Measurements from ENCODE around the gene MYO1C. TPM values are rescaled to one million over a fixed set of nuclear protein-coding genes. Genes with fewer than 3 reads are reported as not detected.

Gene MYO1C
- total and polyA plus RNA-seq, 8 donors, result 45.2 to 158 (median 81.3) TPM

DNA sequence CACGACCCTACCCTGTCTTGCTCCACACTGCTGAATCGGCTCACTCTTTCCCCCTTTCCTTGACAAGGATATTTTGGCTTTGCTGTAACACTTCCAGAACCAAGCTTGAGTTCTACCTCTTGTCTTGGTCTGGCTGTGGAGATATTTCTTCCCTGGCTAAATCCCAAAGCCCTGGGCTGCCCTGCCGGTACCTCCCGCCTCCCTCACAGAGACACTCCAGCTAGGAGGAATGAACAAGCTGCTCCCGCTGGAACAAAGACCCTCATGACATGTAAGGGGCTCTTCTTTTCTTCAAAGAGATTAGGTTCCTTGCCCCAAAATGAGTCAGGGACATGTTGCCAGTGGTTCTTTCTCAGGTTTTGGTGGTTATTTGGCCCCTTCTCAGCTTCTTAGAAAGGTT lies 13.1 kb upstream of the MYO1C start:
- H3K27ac ChIP-seq, result no peak overlapping the region
- H3K36me3 ChIP-seq, result peaks cover 31 to 88% (median 86%) of the 10 kb centered on the region in 4 donors
- no peaks in the 10 kb centered on the region for H3K27me3 ChIP-seq
- H3K4me1 ChIP-seq, result peaks cover 0 to 15% (median 7%) of the 10 kb centered on the region in 4 donors
- TF ChIP-seq POLR2AphosphoS5 (IDR thresholded peaks at IDR 0.05) (no peak), POLR2A (IDR thresholded peaks at IDR 0.05) (no peak), EP300 (IDR thresholded peaks at IDR 0.05) (no peak)
- TF ChIP-seq, protein P1, sequence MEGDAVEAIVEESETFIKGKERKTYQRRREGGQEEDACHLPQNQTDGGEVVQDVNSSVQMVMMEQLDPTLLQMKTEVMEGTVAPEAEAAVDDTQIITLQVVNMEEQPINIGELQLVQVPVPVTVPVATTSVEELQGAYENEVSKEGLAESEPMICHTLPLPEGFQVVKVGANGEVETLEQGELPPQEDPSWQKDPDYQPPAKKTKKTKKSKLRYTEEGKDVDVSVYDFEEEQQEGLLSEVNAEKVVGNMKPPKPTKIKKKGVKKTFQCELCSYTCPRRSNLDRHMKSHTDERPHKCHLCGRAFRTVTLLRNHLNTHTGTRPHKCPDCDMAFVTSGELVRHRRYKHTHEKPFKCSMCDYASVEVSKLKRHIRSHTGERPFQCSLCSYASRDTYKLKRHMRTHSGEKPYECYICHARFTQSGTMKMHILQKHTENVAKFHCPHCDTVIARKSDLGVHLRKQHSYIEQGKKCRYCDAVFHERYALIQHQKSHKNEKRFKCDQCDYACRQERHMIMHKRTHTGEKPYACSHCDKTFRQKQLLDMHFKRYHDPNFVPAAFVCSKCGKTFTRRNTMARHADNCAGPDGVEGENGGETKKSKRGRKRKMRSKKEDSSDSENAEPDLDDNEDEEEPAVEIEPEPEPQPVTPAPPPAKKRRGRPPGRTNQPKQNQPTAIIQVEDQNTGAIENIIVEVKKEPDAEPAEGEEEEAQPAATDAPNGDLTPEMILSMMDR (IDR thresholded peaks at IDR 0.05), result no peak
- H3K9me3 ChIP-seq, result no peaks in the 10 kb centered on the region
- WGBS, 5 donors, result 79 to 87% (median 84%) methylated on average over 5 of the region's 5 CpGs
- H3K4me3 ChIP-seq, result no peak overlapping the region
- no peak for DNase-seq
- intact Hi-C loops (cut with DNase I; ENCODE audit: low total_unique reads), result no loop called here

DNA sequence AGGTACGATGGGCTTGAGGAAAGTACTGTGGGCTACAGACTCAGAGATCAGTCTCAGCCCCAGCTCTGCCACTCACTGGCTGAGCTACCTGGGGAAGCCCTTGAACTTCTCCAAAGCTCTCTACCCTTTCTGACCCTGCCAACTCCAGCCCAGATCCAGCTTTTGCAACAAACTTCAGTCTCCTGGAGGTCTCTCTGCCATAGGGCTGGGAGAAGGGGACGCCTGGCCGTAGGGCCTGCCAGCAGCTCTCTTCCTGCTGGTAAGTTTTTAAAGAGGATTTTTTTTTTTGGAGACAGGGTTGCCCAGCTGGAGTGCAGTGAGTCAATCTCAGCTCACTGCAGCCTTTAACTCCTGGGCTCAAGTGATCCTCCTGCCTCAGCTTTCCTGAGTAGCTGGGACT lies 12.4 kb upstream of the MYO1C start:
- TF ChIP-seq POLR2A (IDR thresholded peaks at IDR 0.05) (no peak), EP300 (IDR thresholded peaks at IDR 0.05) (no peak), POLR2AphosphoS5 (IDR thresholded peaks at IDR 0.05) (no peak)
- TF ChIP-seq, protein P1 (IDR thresholded peaks at IDR 0.05), result no peak
- no peak overlapping the region for H3K27ac ChIP-seq
- WGBS, 5 donors, result 87 to 95% (median 92%) methylated on average over 3 of the region's 3 CpGs
- H3K9me3 ChIP-seq, result no peaks in the 10 kb centered on the region
- H3K4me3 ChIP-seq, result no peak overlapping the region
- no peaks in the 10 kb centered on the region for H3K27me3 ChIP-seq
- DNase-seq, result no peak
- peaks cover 31 to 86% (median 81%) of the 10 kb centered on the region in 4 donors for H3K36me3 ChIP-seq
- intact Hi-C loops (cut with DNase I; ENCODE audit: low total_unique reads), result no loop called here
- peaks cover 0 to 8% (median 3%) of the 10 kb centered on the region in 4 donors for H3K4me1 ChIP-seq

DNA sequence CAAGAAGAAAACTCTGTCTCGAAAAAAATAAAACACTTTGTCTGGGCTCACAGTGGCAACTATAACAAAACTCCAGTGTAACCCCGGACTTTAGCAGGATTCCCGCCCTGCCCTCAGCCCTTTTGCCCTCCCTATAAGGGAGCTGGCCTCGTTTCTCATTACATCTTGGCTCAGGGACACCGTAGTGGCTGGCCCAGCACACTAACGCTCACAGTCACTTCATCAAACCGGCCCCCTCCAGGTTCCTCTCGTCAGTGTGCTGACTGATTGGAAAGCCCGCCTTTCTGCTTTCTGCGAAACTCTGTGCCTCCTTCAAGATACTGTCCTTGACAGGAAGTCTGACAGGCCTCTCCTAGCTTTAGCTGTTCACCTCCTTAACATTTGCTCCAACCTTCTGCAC lies 11.2 kb upstream of the MYO1C start:
- Histone ChIP-seq H3K4me1 (no peaks in the 10 kb centered on the region), H3K9me3 (no peaks in the 10 kb centered on the region), H3K27ac (no peak overlapping the region), H3K36me3 (peaks cover 24 to 85% (median 79%) of the 10 kb centered on the region in 4 donors), H3K27me3 (no peaks in the 10 kb centered on the region), H3K4me3 (no peak overlapping the region)
- no peak for TF ChIP-seq POLR2AphosphoS5 (IDR thresholded peaks at IDR 0.05)
- TF ChIP-seq, protein P1 (IDR thresholded peaks at IDR 0.05), result no peak
- no peak for DNase-seq
- intact Hi-C loops (cut with DNase I; ENCODE audit: low total_unique reads), result no loop called here
- WGBS, 5 donors, result 83 to 87% (median 86%) methylated on average over 10 of the region's 10 CpGs

DNA sequence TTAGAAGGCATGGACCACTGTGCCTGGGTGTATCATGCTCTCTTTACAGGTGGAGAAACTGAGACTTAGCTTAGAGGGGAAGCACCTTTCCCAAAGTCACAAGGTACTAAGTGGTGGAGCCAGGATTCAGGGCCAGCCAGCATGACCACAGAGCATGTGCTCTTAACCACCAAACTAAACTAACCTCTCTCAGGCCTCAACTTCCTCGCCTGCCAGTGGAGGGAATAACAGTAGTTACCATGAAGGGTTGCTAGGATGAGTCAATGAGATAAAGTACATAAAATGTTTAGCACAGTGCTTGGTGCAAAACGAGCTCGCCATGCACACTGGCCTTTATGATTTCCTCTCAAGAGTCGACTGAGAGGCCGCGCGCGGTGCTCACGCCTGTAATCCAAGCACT lies 6.4 kb upstream of the MYO1C start:
- Histone ChIP-seq H3K4me3 (no peak overlapping the region), H3K9me3 (no peaks in the 10 kb centered on the region), H3K27ac (no peak overlapping the region), H3K27me3 (no peaks in the 10 kb centered on the region), H3K36me3 (peaks cover 20 to 79% (median 71%) of the 10 kb centered on the region in 4 donors), H3K4me1 (peaks cover 0 to 24% (median 22%) of the 10 kb centered on the region in 4 donors)
- 73 to 84% (median 78%) methylated on average over 9 of the region's 9 CpGs for WGBS, 5 donors
- TF ChIP-seq, protein P1 (IDR thresholded peaks at IDR 0.05), result no peak
- TF ChIP-seq POLR2AphosphoS5 (IDR thresholded peaks at IDR 0.05), result no peak
- DNase-seq, result no peak
- intact Hi-C loops (cut with DNase I; ENCODE audit: low total_unique reads), result no loop called here
